ENCODE data around the gene CYB5R4. TPM values are rescaled to one million over a fixed set of nuclear protein-coding genes. Genes with fewer than 3 reads are reported as not detected.

The CYB5R4 gene
- total RNA-seq, 4 donors from 2014 or later, result 4.2 to 13.1 (median 8.3) TPM

GRCh38 chr6:83878902-83879644, 19.6 kb downstream of the CYB5R4 start:
- Histone ChIP-seq H3K4me3 (no peak overlapping the region), H3K9me3 (no peaks in the 10 kb centered on the region), H3K27ac (no peak overlapping the region), H3K27me3 (no peaks in the 10 kb centered on the region), H3K36me3 (no peaks in the 10 kb centered on the region), H3K4me1 (peaks cover 0 to 6% (median 0%) of the 10 kb centered on the region in 4 donors)
- no peak for DNase-seq (ENCODE audit: low spot score in 2 of 2)
- TF ChIP-seq CTCF (IDR thresholded peaks at IDR 0.05) (no peak), EP300 (IDR thresholded peaks at IDR 0.05) (no peak), POLR2A (IDR thresholded peaks at IDR 0.05) (no peak)
- 70 to 73% methylated on average over 4 of the region's 4 CpGs for WGBS, 2 donors

- no peak overlapping the region for H3K27ac ChIP-seq
- no peaks in the 10 kb centered on the region for H3K36me3 ChIP-seq
- DNase-seq (ENCODE audit: low spot score in 2 of 2), result no peak
- no peaks in the 10 kb centered on the region for H3K9me3 ChIP-seq
- H3K4me1 ChIP-seq, result peaks cover 0 to 6% (median 0%) of the 10 kb centered on the region in 4 donors
- H3K4me3 ChIP-seq, result no peak overlapping the region
- no peaks in the 10 kb centered on the region for H3K27me3 ChIP-seq
- 79 to 82% methylated on average over 4 of the region's 4 CpGs for WGBS, 2 donors
- TF ChIP-seq EP300 (IDR thresholded peaks at IDR 0.05) (no peak), POLR2A (IDR thresholded peaks at IDR 0.05) (no peak), CTCF (IDR thresholded peaks at IDR 0.05) (no peak)
Measured at GRCh38 chr6:83879746-83880145, 20.3 kb downstream of the CYB5R4 start.

- no peaks in the 10 kb centered on the region for H3K27me3 ChIP-seq
- H3K27ac ChIP-seq, result no peak overlapping the region
- no peak overlapping the region for H3K4me3 ChIP-seq
- H3K4me1 ChIP-seq, result peaks cover 0 to 6% (median 0%) of the 10 kb centered on the region in 4 donors
- TF ChIP-seq EP300 (IDR thresholded peaks at IDR 0.05) (no peak), POLR2A (IDR thresholded peaks at IDR 0.05) (no peak), CTCF (IDR thresholded peaks at IDR 0.05) (no peak)
- WGBS, 2 donors, result 28 to 37% methylated on average over 2 of the region's 2 CpGs
- no peak for DNase-seq (ENCODE audit: low spot score in 2 of 2)
- H3K36me3 ChIP-seq, result no peaks in the 10 kb centered on the region
- no peaks in the 10 kb centered on the region for H3K9me3 ChIP-seq
Measured at GRCh38 chr6:83883240-83883639, 23.8 kb downstream of the CYB5R4 start.

- no peak for DNase-seq (ENCODE audit: low spot score in 2 of 2)
- Histone ChIP-seq H3K27me3 (no peaks in the 10 kb centered on the region), H3K4me3 (no peak overlapping the region), H3K36me3 (no peaks in the 10 kb centered on the region), H3K9me3 (no peaks in the 10 kb centered on the region), H3K27ac (no peak overlapping the region), H3K4me1 (peaks cover 0 to 6% (median 0%) of the 10 kb centered on the region in 4 donors)
- whole genome bisulfite sequencing, 2 donors, result 3% methylated on average over 4 of the region's 4 CpGs
- TF ChIP-seq POLR2A (IDR thresholded peaks at IDR 0.05) (no peak), CTCF (IDR thresholded peaks at IDR 0.05) (peak; percentile 43 to 75 (median 63)), EP300 (IDR thresholded peaks at IDR 0.05) (no peak)
Measured at GRCh38 chr6:83884523-83884922, 25.0 kb downstream of the CYB5R4 start.

GRCh38 chr6:83885984-83886383, 26.5 kb downstream of the CYB5R4 start:
- no peaks in the 10 kb centered on the region for H3K27me3 ChIP-seq
- H3K4me3 ChIP-seq, result no peak overlapping the region
- no peaks in the 10 kb centered on the region for H3K4me1 ChIP-seq
- no peak for TF ChIP-seq CTCF (IDR thresholded peaks at IDR 0.05)
- H3K9me3 ChIP-seq, result no peaks in the 10 kb centered on the region
- 87 to 99% methylated on average over 2 of the region's 2 CpGs for WGBS, 2 donors
- no peak for DNase-seq (ENCODE audit: low spot score in 2 of 2)
- no peaks in the 10 kb centered on the region for H3K36me3 ChIP-seq
- no peak overlapping the region for H3K27ac ChIP-seq
